Stimulated activated effector memory CD8-positive, alpha-beta T cell treated with anti-CD3 and anti-CD28 coated beads, Interleukin-12 subunit alpha, Interleukin-12 subunit beta, amount 100 ng/mL, for 72 hours (primary cell): ENCODE results near the gene SYT7.
"Not testable (repeated sequence)": the region's sequence is repeated elsewhere in the genome, so short reads cannot be mapped to it uniquely, and the experiment has no call there.

Experiments used
- ATAC-seq: fragments of 150-1000 bp; cut with Tn5 transposase; 2 replicates; pipeline ENCODE4 v1.10.0; 2021
- DNase-seq, 2 donors: peaks; one replicate each; pipeline ENCODE4 v3.0.0; 2021 to 2022; ENCODE audit warnings: low spot score in 2 of 2
- H3K27ac Mint-ChIP-seq: one replicate; pipeline ENCODE4 v1.8.0; 2022; ENCODE audit warnings: mild to moderate bottlenecking, mixed read lengths
- H3K36me3 Mint-ChIP-seq: one replicate; pipeline ENCODE4 v1.8.0; 2022; ENCODE audit warnings: mild to moderate bottlenecking, mixed read lengths
- H3K4me1 Mint-ChIP-seq: one replicate; pipeline ENCODE4 v1.8.0; 2022; ENCODE audit warnings: mixed read lengths
- H3K4me3 Mint-ChIP-seq: one replicate; pipeline ENCODE4 v1.8.0; 2022; ENCODE audit warnings: mild to moderate bottlenecking, mixed read lengths
- H3K9me3 Mint-ChIP-seq: one replicate; pipeline ENCODE4 v1.8.0; 2022; ENCODE audit warnings: mixed read lengths

The SYT7 gene

DNA sequence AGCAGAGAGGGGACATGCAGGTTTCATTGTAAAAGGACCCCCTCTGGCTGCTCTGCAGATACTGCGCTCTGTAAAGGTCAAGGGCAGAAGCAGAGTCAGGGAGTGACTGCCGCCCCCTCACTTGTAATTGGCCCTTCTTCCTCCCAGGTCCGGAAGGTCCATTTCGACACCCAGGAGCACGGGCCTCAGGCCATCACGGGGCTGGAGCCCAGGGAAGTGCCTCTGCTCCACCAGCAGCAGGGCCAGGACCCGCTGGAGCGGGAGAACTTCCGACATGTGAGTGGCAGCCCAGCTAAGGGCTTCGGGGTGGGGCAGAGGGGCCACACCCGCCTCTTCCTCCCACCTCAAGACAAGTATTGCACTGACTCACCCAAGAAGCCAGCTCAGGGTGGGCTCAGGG, 96.3 kb downstream of the SYT7 start:
- H3K36me3 Mint-ChIP-seq = no peaks in the 10 kb centered on the region
- ATAC-seq (no peak), DNase-seq (no peak)
- no peak overlapping the region for H3K27ac Mint-ChIP-seq
- no peaks in the 10 kb centered on the region for H3K9me3 Mint-ChIP-seq
- H3K4me1 Mint-ChIP-seq = peaks cover 4% of the 10 kb centered on the region
- H3K4me3 Mint-ChIP-seq = no peak overlapping the region

DNA sequence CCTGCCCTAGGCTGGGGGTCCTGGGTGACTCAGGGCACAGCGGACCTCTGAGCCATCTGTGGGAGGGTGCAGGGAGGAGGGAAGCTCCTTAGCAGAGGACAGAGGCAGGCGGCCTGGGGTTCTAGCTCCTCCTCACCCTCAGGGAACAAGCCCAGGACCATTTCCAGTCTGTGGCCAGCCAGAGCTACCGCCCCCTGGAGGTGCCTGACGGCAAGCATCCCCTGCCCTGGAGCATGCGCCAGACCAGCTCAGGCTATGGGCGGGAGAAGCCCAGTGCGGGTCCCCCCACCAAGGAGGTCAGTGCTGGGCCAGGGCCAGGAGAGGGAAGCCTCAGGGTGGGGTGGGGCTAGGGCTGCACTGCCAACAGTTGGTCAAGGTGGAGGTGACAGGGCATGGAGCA, 98.4 kb downstream of the SYT7 start:
- H3K9me3 Mint-ChIP-seq = no peaks in the 10 kb centered on the region
- DNase-seq (peak; percentile 18 to 57), ATAC-seq (peak; percentile 52)
- H3K27ac Mint-ChIP-seq = no peak overlapping the region
- H3K4me1 Mint-ChIP-seq = peaks cover 7% of the 10 kb centered on the region
- peaks cover 5% of the 10 kb centered on the region for H3K36me3 Mint-ChIP-seq
- H3K4me3 Mint-ChIP-seq = no peak overlapping the region

DNA sequence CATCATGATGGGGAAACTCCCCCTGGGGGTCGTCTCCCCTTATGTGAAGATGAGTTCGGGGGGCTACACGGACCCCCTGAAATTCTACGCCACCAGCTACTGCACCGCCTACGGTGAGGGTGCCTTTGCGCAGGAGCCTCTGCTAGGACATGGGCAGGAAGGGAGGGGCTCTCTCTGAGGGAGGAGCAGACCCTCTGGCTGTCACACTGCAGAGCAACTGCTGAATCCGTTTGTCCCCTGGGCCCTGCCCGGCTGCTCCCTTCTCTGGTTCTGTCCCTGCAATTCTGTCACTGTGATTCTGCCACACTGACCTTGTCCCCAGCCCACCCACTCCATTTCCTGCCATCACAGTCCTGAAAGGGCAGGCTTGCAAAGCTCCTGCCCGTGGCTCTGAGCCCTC, 99.1 kb downstream of the SYT7 start:
- Mint-ChIP-seq H3K27ac (no peak overlapping the region), H3K4me3 (no peak overlapping the region), H3K4me1 (peaks cover 7% of the 10 kb centered on the region), H3K36me3 (peaks cover 5% of the 10 kb centered on the region), H3K9me3 (no peaks in the 10 kb centered on the region)
- ATAC-seq (no peak), DNase-seq (no peak)

DNA sequence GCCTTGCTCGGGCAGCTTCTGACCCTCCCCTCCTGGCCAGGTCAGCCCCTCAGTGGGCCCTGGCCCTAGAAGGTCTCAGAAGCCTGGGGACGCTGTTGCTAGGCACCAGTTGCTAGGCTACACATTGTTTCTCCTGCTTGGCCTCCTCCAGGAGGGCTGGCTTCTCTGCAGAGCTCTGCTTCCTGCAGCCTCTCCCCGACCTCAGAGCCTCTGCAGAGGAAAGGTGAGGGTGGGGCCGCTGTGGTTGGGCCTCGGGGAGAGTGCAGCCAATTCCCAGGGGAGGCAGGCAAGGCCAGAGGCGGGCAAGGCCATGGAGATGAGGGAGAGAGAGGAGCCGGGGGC, 99.9 kb downstream of the SYT7 start:
- Mint-ChIP-seq H3K4me1 (peaks cover 7% of the 10 kb centered on the region), H3K9me3 (no peaks in the 10 kb centered on the region), H3K36me3 (peaks cover 5% of the 10 kb centered on the region), H3K27ac (no peak overlapping the region), H3K4me3 (no peak overlapping the region)
- ATAC-seq = no peak
- DNase-seq = no peak

DNA sequence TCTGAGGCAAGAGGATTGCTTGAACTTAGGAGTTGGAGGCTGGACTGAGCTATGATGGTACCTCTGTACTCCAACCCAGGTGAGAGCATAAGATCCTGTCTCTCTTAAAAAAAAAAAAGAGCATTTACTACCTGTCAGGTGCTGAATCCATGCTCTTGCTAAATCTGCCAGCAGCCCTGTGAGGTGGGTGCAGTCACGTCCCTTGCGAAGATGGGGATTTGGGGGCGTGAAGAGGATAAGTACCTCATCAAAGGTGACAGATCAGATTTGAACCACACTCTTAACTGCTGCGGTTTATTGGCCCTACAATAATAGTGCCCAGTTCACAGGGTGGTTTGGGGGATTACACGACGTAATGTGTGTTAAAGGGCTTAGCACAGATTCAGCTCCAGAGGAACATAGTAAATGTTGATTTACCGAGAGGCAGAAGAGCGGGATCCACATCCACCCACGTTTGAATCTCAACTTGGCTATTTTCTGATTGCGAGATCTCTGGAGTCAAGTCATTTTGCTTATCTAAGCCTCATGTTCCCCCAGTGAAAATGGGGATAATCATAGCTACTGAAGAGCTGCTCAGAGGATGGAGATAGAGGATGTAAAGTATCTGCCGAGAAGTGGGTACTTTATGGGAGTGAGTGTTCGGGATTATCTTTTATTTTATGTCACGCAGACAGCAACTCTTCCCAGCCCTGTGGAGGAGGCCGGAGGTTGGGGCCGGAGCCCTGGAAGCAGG, 100.4 kb downstream of the SYT7 start:
- ATAC-seq (no peak), DNase-seq (no peak)
- H3K4me1 Mint-ChIP-seq = peaks cover 7% of the 10 kb centered on the region
- H3K27ac Mint-ChIP-seq = no peak overlapping the region
- no peaks in the 10 kb centered on the region for H3K9me3 Mint-ChIP-seq
- no peak overlapping the region for H3K4me3 Mint-ChIP-seq
- peaks cover 5% of the 10 kb centered on the region for H3K36me3 Mint-ChIP-seq

DNA sequence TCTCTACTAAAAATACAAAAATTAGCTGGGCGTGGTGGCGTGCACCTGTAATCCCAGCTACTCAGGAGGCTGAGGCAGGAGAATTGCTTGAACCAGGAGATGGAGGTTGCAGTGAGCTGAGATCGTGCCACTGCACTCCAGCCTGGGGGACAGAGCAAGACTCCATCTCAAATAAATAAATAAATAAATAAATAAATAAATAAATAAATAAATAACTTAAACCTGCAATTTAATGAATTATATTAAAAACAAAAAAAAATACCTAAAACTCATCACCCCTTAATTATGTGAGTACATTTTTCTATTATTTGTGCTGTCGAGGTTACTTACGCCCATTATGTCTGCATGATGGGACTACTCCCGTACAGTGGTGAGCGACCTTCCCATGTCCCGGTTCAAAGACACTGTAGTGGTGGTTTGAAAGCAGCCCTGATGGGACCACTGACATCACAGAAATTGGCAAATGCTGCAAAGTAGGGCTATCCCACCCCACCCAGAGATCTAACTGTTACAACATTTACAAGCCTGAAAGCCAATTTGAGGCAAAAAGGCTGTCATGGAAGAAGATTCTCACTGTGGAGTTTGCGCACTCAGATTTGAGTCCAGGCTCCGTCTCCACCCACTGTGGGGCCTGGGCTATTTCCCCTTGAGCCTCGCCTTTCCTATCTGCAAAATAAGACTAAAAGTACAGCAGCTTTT, 101.4 kb downstream of the SYT7 start:
- not testable (repeated sequence) for H3K9me3 Mint-ChIP-seq, DNase-seq, H3K36me3 Mint-ChIP-seq, H3K4me1 Mint-ChIP-seq, ATAC-seq, H3K4me3 Mint-ChIP-seq, H3K27ac Mint-ChIP-seq

DNA sequence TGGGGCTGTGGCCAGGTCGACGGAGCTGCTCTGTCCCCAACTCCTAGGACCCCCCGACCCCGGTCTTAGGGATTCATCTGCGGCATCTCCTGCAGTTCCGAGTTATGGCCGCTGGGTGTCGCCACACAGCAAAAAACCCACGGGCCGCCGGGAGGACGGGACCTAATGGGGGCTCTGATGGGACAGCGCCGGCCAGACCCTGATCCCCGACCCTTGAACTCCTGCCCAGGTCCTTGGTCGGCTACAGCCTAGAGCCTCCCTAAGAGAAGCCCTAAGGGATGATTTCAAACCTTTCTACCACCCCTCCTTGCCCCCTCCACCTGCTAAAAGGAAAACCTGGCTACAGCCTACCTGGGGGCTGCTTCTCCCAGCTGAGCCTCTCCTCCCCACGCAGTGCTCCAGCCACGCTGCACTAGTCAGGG, 103.1 kb downstream of the SYT7 start:
- Mint-ChIP-seq H3K4me3 (no peak overlapping the region), H3K9me3 (no peaks in the 10 kb centered on the region), H3K4me1 (peaks cover 14% of the 10 kb centered on the region), H3K36me3 (peaks cover 13% of the 10 kb centered on the region), H3K27ac (peak overlapping the region; percentile 56)
- ATAC-seq (peak; percentile 31), DNase-seq (peak; percentile 49 to 80)

DNA sequence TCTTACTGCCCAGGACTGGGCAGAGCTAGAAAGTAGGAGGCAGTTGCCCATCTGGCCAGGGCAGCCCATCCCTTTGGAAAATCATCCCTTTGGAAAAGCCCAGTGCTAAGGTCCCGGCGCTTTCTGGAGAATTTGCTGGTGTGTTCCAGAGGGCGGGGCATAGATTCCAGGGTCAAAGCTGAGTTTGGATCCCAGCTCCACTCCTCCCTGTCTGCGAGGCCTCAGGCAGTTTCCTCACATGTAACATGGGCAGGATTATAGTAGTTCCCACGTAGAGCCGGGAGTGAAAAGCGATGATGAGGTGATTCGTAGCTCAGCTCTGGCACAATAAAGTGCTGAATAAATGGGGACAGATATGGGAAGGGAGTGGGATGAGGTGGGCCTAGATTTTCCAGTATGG, 103.8 kb downstream of the SYT7 start:
- ATAC-seq (no peak), DNase-seq (no peak)
- Mint-ChIP-seq H3K9me3 (no peaks in the 10 kb centered on the region), H3K36me3 (peaks cover 13% of the 10 kb centered on the region), H3K4me3 (no peak overlapping the region), H3K4me1 (peaks cover 14% of the 10 kb centered on the region), H3K27ac (no peak overlapping the region)

DNA sequence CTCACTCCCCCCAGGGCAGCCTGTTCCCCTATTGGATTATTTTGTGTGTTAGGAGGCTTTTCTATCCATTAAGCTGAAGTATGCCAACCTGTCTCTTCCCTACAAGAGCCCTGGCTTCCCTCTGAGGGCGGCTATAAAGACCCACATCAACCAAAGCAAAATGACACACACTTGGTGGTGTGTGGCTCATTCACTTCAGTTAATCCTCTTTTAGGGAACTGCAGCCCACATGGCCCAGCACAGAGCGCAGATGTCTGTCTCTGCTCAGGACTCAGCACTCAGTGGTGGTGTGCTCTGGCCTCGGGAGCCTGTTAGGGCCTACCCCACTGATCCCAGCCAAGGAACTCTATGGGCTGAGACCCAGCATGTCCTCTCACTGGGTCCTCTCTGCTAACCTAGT, 104.5 kb downstream of the SYT7 start:
- no peak for ATAC-seq
- Mint-ChIP-seq H3K36me3 (peaks cover 19% of the 10 kb centered on the region), H3K9me3 (no peaks in the 10 kb centered on the region), H3K27ac (no peak overlapping the region), H3K4me3 (no peak overlapping the region), H3K4me1 (peaks cover 14% of the 10 kb centered on the region)
- no peak for DNase-seq

DNA sequence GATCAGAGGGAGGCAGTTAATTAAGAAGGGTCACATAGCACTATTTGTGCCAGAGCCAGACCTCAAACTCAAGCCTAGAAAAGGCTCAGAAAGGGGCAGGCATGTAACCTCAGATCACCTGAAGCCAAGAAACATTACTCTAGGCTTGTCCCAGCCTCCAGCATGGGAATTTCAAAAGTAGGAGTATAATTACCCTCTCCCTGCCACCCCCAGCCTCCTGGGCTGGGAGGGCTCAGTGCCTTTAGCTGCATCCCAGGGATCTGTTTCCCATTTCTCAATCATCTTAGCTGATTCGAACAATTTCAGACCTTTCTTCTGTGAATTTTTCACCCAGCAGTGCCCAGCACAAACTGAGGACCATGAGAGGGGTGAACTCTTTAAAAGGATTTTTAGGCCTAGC, 105.4 kb downstream of the SYT7 start:
- H3K9me3 Mint-ChIP-seq = no peaks in the 10 kb centered on the region
- H3K4me3 Mint-ChIP-seq = no peak overlapping the region

DNA sequence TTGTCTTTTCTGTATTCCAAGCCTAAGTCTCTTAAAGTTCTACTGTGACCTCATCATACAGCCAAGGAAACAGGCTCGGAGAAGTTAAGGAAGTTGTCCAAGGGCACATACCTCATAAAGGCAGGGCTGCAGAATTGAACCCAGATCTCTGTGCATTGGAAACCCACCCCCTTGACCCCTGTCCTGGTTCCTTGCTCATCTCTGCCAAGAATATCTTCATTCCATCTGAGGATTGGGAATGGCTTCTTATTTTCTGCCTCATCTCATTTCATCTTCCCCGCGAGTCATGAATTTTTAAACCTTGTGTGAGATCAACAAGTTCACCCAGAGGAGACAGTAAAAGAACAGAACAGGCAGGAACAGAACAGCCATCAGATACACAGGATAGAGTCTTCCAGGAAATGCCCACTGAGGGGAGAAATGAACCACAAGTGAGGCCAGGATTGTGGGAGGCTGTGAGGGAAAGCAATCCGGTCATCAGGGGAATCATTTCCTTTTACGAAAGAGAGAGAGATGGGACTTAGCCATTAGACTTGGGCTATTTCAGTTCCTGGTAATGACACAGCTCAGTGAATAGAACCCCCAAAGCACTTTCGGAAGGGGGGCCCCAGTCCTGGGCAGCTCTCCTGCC, 106.7 kb downstream of the SYT7 start:
- Mint-ChIP-seq H3K27ac (peak overlapping the region; percentile 63), H3K9me3 (no peaks in the 10 kb centered on the region), H3K4me1 (peaks cover 14% of the 10 kb centered on the region), H3K36me3 (peaks cover 31% of the 10 kb centered on the region), H3K4me3 (no peak overlapping the region)
- DNase-seq (no peak), ATAC-seq (no peak)

More for the DNA sequence above, 105.4 kb downstream of the SYT7 start:
- ATAC-seq (no peak), DNase-seq (no peak)
- no peak overlapping the region for H3K27ac Mint-ChIP-seq
- peaks cover 14% of the 10 kb centered on the region for H3K4me1 Mint-ChIP-seq
- peaks cover 25% of the 10 kb centered on the region for H3K36me3 Mint-ChIP-seq

DNA sequence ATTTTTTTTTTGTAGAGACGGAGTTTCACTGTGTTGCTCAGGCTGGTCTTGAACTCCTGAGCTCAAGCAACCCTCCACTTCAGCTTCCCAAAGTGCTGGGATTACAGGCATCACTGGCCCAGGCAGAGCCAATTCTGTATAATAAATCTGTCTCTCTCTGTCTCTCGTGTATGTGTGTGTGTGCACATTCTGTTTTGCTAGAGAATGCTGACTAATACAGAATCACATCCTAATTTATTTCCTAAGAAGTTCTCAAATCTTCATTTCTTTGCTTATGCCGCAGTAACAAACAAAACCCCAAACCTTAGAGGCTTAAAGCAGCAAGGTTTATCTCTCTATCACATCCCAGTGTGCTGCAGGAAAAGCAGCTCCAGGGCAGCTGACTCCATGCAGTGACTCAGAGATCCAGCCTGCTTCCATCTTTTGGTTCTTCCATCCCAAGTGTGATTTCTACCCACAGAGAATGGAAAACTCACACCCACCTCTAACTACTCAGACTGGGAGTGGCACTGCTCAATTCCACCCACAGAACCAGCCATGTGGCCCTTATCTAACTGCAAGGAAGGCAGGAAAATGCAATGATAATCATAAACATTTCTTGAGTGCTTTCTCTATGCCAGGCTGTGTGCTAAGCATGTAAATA, 107.4 kb downstream of the SYT7 start:
- Mint-ChIP-seq H3K4me1 (peaks cover 14% of the 10 kb centered on the region), H3K9me3 (no peaks in the 10 kb centered on the region), H3K27ac (peak overlapping the region; percentile 63), H3K4me3 (no peak overlapping the region), H3K36me3 (peaks cover 38% of the 10 kb centered on the region)
- ATAC-seq (no peak), DNase-seq (no peak)

DNA sequence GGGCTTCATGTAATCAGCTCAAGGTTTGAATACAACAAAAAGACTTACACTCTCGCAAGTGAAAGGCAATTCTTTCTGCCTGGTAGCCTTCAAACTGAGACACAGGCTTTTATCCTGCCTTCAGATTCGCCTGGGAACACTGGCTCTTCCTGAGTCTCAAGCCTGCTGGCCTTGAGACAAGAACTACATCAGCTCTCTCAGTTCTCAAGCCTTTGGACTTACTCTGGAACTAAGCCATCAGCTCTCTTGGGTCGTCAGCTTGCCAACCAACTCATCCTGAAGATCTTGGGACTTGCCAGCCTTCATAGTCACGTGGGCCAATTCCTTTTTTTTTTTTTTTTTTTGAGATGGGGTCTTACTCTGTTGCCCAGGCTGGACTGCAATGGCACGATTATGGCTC, 108.0 kb downstream of the SYT7 start:
- no peak for ATAC-seq

DNA sequence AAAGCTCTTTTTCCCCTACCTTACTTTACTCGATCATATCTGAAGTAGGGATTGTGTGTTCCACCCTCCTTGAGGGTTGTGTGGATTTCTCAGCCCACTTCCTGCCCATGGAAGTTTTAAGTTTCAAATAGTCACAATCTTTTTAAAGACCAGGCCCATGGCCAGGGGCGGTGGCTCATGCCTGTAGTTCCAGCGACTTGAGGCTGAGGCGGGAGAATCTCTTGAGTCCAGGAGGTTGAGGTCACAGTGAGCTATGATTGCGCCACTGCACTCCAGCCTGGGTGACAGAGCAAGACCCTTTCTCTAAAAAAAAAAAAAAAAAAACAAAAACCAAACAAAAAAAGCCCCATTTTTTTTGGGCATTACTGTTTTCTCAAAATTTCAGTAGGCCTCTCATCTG, 108.6 kb downstream of the SYT7 start:
- ATAC-seq = no peak
- peaks cover 44% of the 10 kb centered on the region for H3K36me3 Mint-ChIP-seq
- H3K4me3 Mint-ChIP-seq = no peak overlapping the region
- peaks cover 7% of the 10 kb centered on the region for H3K4me1 Mint-ChIP-seq
- DNase-seq = no peak
- no peaks in the 10 kb centered on the region for H3K9me3 Mint-ChIP-seq
- peak overlapping the region; percentile 52 for H3K27ac Mint-ChIP-seq

More for the DNA sequence above, 108.0 kb downstream of the SYT7 start:
- Mint-ChIP-seq H3K4me1 (peaks cover 9% of the 10 kb centered on the region), H3K4me3 (no peak overlapping the region), H3K36me3 (peaks cover 40% of the 10 kb centered on the region), H3K27ac (peak overlapping the region; percentile 52), H3K9me3 (no peaks in the 10 kb centered on the region)
- no peak for DNase-seq

DNA sequence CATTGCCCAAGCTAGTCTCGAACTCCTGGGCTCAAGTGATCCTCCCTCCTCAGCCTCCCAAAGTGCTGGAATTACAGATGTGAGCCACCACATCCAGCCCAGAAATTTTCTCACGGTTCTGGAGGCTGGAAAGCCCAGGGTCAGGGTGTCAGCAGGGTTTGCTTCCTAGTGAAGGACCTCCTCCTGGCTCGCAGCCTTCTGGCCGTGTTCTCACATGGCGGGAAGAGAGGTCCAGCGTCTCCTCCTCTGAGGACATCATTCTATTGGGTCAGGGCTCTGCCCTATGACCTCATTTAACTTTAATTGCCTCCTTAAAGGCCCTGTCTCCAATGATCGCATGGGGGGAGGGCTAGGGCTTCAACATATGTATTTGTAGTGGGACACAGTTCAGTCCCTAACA, 112.9 kb downstream of the SYT7 start:
- Mint-ChIP-seq H3K36me3 (peaks cover 52% of the 10 kb centered on the region), H3K9me3 (no peaks in the 10 kb centered on the region), H3K27ac (no peak overlapping the region), H3K4me1 (no peaks in the 10 kb centered on the region), H3K4me3 (no peak overlapping the region)
- no peak for DNase-seq
- ATAC-seq = no peak
